GM12864 (cell line): ENCODE data around the gene CCDC50.

Experiments
- DNase-seq: peaks from one replicate; pipeline ENCODE4 v3.0.0-alpha.2; 2011; ENCODE audit warnings: low read depth
- H3K4me3 ChIP-seq: 2 replicates; pipeline ENCODE4 v1.5.1; 2011; ENCODE audit warnings: mild to moderate bottlenecking, low read depth, low read length, control low read depth
- CTCF ChIP-seq: IDR thresholded peaks from 2 replicates; pipeline ENCODE4 v1.5.1; 2011; ENCODE audit warnings: low read depth, mild to moderate bottlenecking, moderate library complexity, low read length, control low read depth, inconsistent platforms; ENCODE audit errors: missing control alignments

The CCDC50 gene

GRCh38 chr3:191383124-191383523, 53.9 kb downstream of the CCDC50 start:
- no peak for DNase-seq
- TF ChIP-seq CTCF: no peak
- no peak overlapping the region for H3K4me3 ChIP-seq

- H3K4me3 ChIP-seq: no peak overlapping the region
- no peak for DNase-seq
- no peak for TF ChIP-seq CTCF
These were observed 55.9 kb downstream of the CCDC50 start for GRCh38 chr3:191385101-191385500.

GRCh38 chr3:191387441-191388077, 58.4 kb downstream of the CCDC50 start:
- TF ChIP-seq CTCF: no peak
- DNase-seq: no peak
- H3K4me3 ChIP-seq: no peak overlapping the region

GRCh38 chr3:191388823-191389222, 59.6 kb downstream of the CCDC50 start:
- DNase-seq: no peak
- TF ChIP-seq CTCF: no peak
- H3K4me3 ChIP-seq: no peak overlapping the region

GRCh38 chr3:191390580-191390979, 61.4 kb downstream of the CCDC50 start:
- TF ChIP-seq CTCF: no peak

GRCh38 chr3:191391861-191392808, 62.9 kb downstream of the CCDC50 start:
- TF ChIP-seq CTCF: no peak
- no peak for DNase-seq
- H3K4me3 ChIP-seq: no peak overlapping the region

More at GRCh38 chr3:191390580-191390979, 61.4 kb downstream of the CCDC50 start:
- no peak overlapping the region for H3K4me3 ChIP-seq
- no peak for DNase-seq
